ENCODE data around the gene DDC. TPM values are rescaled to one million over a fixed set of nuclear protein-coding genes. Genes with fewer than 3 reads are reported as not detected.

Gene DDC
- total RNA-seq, 1 donor = not detected

DNA sequence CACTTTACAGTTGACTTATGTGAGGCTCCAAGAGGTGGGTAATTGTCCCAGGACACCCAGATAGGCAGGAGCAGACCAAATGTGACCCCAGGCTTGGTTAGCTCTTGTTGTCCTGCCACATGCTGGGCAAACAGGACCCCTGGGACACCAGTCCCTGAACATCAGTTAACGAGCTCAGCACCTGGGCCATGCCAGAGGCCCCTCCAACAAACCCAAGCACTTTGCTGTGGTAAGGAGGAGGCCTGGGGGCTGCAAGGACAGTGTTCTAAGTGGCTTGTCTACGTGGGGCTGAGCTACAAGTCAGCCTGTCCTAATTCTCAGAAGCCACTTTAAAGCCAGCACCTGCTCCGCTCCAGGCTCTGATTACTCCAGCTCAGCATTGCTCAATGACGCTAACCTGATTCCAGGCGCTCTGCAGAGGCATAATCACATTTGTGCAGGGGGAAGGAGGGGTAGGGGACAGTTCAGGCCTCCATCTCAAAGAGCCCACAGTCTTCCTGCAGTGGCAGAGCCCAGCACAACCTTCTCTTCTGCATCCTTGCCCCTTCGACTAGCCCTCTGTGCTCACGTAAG is 57.2 kb downstream of the DDC start:
- TF ChIP-seq, protein P1, sequence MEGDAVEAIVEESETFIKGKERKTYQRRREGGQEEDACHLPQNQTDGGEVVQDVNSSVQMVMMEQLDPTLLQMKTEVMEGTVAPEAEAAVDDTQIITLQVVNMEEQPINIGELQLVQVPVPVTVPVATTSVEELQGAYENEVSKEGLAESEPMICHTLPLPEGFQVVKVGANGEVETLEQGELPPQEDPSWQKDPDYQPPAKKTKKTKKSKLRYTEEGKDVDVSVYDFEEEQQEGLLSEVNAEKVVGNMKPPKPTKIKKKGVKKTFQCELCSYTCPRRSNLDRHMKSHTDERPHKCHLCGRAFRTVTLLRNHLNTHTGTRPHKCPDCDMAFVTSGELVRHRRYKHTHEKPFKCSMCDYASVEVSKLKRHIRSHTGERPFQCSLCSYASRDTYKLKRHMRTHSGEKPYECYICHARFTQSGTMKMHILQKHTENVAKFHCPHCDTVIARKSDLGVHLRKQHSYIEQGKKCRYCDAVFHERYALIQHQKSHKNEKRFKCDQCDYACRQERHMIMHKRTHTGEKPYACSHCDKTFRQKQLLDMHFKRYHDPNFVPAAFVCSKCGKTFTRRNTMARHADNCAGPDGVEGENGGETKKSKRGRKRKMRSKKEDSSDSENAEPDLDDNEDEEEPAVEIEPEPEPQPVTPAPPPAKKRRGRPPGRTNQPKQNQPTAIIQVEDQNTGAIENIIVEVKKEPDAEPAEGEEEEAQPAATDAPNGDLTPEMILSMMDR (IDR thresholded peaks at IDR 0.05; ENCODE audit: insufficient read depth, low read depth, low read length) = no peak
- no peak for DNase-seq (ENCODE audit: low read depth)
- H3K4me3 ChIP-seq (ENCODE audit: low read depth, low read length) = no peak overlapping the region

DNA sequence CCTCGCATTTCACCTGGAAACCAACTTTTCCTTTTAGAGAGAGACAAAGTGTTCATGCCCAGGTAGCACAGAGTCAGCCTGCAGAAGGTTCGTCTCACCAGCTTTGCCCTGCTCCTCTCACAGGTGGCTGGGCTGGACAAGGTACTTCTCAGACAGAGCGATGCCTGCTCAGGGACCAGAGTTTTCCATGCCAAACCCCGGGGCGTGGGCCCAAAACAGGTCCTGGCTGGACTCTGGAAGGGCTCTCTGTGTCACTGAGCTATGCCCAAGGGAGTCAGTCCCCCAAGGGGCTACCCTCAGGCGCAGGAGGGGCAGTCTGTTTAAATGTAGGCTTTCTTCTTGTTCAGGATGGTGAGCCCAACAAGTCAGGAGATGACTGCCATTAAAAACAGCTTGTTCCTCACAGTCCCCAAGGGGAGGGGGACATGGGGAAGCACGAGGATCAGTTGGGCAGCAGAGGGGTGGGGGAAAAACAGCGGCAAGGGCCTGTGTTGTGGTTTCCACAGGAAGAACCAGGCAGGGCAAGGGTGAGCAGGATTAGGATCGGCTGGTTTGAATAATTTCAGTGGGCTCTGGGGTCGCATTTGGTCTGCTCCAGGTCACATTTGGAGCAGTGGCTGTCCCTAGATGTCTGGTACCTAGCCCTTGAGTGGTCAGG is 59.5 kb downstream of the DDC start:
- H3K4me3 ChIP-seq (ENCODE audit: low read depth, low read length) = no peak overlapping the region
- no peak for DNase-seq (ENCODE audit: low read depth)
- TF ChIP-seq, protein P1 (IDR thresholded peaks at IDR 0.05; ENCODE audit: insufficient read depth, low read depth, low read length) = no peak

DNA sequence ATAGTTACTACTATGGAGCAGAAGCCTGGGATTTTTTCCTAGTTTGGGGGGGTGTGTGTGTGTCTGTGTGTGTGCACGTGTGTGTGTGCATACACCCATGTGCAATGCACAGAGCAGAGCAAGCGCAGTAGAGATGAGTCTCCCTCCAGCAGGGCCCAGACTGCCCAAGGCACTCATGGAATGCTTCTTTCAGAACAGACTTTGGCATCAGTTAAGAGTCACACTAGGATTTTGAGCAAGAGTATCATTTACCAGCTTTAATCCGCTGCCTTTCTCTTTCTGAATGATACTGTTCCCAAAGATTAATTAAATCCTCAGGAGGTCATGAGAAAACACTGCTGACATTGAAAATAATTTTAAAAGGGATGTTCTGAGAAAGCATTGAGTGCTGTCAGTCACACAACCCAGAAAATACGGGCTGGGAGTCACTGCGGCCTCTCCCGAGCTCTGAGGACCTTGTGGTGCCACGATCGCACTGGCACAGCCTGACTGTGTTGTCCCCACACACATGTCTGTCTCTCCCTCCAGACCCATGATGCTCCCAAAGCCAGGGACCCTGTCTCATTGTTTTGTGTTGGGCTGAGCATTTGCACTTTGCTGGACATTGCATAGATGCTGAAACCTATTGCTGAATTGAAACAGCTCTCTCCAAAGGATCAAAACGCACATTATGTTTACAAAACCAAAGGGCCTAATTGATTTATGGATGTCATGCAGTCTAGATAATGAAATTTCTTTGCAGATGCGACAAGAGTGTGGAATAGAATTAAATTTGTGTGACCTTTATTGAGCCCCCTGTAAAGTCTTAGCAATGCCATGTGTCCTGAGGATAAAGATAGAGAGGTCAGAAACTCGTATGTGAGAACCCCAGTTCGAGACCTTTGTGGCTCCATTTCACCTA is 60.3 kb downstream of the DDC start:
- DNase-seq (ENCODE audit: low read depth) = no peak
- no peak overlapping the region for H3K4me3 ChIP-seq (ENCODE audit: low read depth, low read length)
- TF ChIP-seq, protein P1 (IDR thresholded peaks at IDR 0.05; ENCODE audit: insufficient read depth, low read depth, low read length) = no peak

DNA sequence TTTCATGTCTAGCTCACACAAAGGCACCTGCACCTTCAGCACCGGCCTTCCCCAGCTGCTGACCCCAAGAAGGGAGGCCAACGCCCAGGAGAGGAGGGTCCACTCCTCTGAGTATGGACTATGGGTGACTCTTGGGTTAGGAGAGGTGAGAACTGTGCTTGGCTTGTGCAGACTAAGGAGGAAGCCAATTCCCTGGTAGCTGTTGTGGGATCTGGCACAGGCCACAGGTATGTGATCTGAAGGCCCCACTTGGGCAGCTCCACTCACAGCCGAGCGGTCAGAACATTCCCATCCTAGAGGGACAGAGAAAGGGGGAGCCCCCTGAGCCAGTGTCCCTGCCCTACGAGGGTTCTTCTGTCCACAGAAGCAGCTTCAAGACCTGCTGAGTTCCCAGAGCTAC is 62.3 kb downstream of the DDC start:
- peak overlapping the region; percentile 41 for H3K4me3 ChIP-seq (ENCODE audit: low read depth, low read length)
- peak; percentile 32 for DNase-seq (ENCODE audit: low read depth)
- TF ChIP-seq, protein P1 (IDR thresholded peaks at IDR 0.05; ENCODE audit: insufficient read depth, low read depth, low read length) = no peak

DNA sequence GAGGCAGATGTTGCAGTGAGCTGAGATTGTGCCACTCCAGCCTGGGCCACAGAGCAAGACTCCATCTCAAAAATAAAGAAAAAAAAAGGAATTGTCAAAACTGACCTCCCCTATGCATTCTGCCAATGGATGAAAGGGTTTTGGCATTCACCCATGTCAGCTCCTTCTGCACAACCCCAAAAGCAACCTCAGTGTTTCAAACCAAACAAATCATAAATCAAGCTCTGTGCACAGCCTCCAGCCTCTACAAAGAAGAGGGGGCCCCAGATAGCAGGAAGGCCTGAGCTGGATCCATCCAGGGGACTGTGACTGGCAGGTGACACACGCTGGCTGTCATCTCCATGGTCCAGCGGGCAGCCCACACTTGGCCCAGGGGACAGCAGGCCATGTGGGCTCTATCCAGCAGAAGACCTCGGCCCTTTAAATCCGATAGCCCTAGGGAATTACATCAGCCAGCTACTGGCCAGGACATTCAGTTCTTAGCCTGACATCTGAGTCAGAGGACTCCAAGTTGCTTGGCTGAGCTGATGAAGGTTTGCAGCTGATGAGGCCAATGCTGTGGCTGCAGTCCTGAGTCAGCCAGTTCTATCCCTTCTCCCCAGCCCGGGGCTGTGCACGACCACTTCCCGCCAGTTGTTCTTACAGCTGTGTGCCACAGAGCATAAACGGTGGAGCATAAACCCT is 63.1 kb downstream of the DDC start:
- H3K4me3 ChIP-seq (ENCODE audit: low read depth, low read length) = peak overlapping the region; percentile 41
- peak; percentile 99 for DNase-seq (ENCODE audit: low read depth)
- TF ChIP-seq, protein P1 (IDR thresholded peaks at IDR 0.05; ENCODE audit: insufficient read depth, low read depth, low read length) = no peak

DNA sequence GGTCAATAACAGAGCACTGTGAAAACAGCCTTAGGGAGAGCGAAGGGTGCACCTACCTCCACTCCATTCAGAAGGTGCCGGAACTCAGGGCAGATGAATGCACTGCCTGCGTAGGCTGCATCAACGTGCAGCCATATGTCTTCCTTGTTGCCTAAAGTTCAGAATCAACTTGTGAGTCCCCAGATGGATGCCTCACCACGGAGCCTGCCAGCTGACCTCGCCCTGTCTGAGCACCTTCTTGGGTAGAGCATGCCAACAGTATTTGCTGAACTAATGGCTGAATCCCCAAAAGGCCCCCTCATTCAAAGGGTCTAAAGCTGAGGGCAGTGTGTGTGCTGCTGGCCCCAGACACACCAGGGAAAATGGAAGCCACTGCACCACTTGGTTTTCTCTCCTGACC is 66.1 kb downstream of the DDC start:
- TF ChIP-seq, protein P1 (IDR thresholded peaks at IDR 0.05; ENCODE audit: insufficient read depth, low read depth, low read length) = no peak
- DNase-seq (ENCODE audit: low read depth) = no peak
- no peak overlapping the region for H3K4me3 ChIP-seq (ENCODE audit: low read depth, low read length)
